ENCODE data around the gene NPM3. TPM values are rescaled to one million over a fixed set of nuclear protein-coding genes. Genes with fewer than 3 reads are reported as not detected.

NPM3 gene, protein sequence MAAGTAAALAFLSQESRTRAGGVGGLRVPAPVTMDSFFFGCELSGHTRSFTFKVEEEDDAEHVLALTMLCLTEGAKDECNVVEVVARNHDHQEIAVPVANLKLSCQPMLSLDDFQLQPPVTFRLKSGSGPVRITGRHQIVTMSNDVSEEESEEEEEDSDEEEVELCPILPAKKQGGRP
- 65.5 and 96.9 TPM in 2 replicates for total RNA-seq (2014; rRNA removed; shearing (Covaris generic))

DNA sequence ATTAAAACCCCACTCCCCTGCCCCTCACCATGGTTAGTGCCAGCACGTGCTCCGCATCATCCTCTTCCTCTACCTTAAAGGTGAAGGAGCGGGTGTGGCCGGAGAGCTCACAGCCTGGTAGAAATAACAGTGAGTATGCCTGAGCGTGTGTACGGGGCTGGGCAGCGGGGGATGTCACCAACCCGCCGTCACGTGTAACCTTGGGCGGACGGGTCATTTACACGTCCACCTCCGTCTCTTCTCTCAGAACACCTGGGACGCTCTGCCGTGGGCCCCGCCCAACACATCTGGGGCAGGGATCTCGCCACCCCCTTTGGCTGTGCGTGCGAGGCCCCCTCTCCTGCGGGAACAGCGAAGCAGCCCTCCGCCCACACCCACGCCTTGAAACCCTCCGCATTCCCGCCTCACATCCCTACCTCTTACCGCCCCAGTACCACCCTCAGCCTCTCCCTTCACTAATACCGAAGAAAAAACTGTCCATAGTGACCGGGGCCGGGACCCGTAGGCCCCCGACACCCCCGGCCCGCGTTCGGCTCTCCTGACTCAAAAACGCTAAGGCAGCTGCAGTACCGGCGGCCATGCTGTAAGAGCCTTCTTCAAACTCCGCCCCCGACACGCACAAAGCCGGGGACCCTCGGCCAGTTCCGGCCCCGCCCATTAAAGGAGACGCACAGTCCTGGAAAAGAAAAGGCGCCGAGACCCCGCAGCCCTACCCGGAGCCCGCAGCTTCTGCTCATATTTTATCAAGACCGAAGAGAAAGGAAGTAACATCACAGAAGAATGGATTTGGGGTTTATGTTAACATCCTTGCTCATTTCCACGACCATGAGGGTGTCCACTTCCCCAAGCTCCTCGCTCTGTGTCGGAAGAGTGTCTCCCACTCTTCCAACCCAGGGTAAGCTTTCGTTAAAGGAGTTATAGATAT is at the start of gene NPM3:
Gene NPM3 (minus strand): TSS at position 636 of the 925 bp plus-strand sequence. CDS start 56 bp downstream, at position 580.
- DNase-seq (ENCODE audit: low spot score): peak; percentile 61

DNA sequence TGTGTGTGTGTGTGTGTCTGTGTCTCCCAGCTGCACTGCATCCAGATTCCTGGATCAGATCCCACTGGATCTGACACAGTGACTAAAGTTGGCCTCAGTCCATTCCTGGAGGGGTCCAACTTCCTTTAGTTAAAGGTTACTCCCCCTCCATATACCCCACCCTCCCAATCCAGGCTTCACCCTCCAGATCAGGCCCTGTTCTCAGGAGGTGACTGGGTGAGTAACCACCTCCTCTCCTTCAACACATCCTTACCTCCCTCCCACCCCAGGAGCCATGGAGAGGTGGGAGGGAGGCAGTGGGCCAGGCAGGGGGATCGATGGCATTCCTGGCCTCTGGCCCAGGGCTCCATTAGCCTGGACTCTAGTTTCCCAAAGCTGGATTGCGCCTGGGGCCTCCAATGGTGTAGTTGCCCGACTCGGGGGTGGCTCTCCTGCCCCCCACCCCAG is 49.1 kb upstream of the NPM3 start:
- no peak for DNase-seq (ENCODE audit: low spot score)

GRCh38 chr10:101831169-101831811 is 48.0 kb upstream of the NPM3 start:
- DNase-seq (ENCODE audit: low spot score): no peak

DNA sequence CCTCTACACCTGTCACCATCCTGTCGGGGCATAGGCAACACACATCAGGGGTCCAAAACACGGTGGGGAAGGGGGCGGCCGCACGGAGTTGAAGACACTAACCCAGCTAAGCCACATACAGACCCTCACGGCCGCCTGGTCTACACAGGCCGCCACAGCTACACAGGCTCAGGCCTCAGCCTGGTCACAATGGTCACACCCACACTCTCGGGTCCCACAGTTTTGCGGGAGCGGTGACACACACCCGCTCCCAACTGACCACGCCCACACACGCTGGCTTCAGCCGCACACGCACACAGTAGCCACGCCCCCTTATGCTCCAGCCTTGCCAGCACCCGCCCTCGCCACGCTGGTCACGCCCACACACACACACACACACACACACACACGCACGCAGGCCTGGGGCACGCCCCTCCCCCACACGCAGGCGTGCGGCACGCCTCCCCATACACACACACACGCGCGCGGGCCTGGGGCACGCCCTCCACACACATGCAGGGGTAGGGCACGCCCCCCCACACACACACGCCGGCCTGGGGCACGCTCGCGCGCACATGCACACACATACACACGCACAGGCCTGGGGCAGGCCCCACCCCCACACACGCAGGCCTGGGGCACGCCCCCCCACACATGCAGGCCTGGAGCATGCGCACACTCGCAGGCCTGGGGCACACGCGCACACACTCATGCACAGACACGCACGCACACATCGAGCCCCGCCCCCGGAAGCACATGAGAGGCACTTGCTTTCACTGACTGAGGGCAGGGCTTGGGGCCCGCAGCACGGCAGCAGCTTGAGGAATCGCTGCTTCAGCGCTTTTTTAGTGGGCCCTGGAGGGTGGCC is 47.3 kb upstream of the NPM3 start:
- DNase-seq (ENCODE audit: low spot score): no peak

GRCh38 chr10:101829561-101830315 is 46.5 kb upstream of the NPM3 start:
- DNase-seq (ENCODE audit: low spot score): no peak

DNA sequence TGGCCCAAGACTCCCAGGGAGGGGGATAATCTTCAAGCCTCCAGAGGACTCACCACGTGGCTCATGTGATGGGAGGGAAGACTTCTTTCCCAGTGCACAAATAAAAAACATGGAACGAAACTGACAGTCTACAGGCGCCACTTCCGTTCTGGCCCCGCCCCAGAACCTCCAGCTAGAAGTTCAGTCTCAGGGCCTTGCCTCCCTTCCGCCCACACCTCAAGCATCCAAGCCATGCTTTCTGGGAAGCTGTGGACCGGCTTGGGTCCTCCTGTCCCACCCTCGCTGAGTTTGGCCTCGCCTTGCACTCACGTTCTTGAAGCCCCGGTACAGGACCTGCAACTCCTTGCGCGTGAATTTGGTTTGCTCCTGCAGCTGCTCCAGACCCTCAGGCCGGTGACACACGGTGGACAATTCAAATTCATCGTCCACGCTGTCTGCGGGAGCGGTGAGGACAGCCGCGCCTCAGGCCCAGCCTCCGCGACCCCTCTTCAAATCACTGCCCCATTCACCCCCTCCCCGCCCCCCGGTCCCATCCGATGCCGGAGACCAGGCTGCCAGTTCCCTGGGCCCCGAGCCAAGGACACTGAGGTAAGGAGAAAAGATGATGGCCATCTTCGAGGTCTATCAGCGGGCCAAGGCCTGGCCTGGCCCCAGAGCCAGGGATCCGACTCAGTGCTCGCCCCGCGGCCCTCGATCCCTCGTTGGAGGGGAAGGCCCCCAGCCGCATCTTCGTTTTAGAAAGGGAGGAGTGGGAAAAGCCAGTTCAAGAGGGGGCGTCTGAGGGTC is 45.7 kb upstream of the NPM3 start:
- DNase-seq (ENCODE audit: low spot score): no peak

- no peak for DNase-seq (ENCODE audit: low spot score)
Measured at GRCh38 chr10:101827919-101828600, 44.8 kb upstream of the NPM3 start.

GRCh38 chr10:101826852-101827434 is 43.7 kb upstream of the NPM3 start:
- DNase-seq (ENCODE audit: low spot score): no peak

GRCh38 chr10:101824736-101825135 is 41.5 kb upstream of the NPM3 start:
- no peak for DNase-seq (ENCODE audit: low spot score)

- no peak for DNase-seq (ENCODE audit: low spot score)
Measured at GRCh38 chr10:101818872-101819633, 35.8 kb upstream of the NPM3 start.

- DNase-seq (ENCODE audit: low spot score): peak; percentile 99
Measured at GRCh38 chr10:101818119-101818871, 35.0 kb upstream of the NPM3 start, which contains the start of gene OGA. OGA (minus strand) TSS chr10:101818444; CDS start chr10:101818022, 422 bp downstream.

- DNase-seq (ENCODE audit: low spot score): peak; percentile 92
Measured at GRCh38 chr10:101817337-101818118, 34.3 kb upstream of the NPM3 start.

DNA sequence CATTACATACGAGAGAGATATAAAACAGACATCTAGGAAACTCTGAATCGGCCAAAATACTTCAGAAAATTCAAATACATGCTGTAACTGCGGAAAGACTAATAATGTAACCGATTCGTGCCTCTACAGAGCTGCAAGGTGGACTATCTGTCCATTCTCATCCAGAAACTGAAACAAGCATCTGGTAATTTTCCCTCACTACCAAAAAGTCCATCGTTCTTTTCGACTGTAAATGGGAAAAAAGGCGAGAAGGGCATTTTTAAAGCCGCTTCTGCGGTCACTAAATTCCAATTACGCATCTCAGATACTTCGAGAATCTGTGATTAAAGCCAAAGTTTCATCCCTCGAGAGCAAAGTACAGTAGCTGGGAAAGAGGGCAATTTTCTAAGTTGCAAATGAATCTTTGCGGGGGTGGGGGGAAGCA is 33.7 kb upstream of the NPM3 start:
- DNase-seq (ENCODE audit: low spot score): no peak

DNA sequence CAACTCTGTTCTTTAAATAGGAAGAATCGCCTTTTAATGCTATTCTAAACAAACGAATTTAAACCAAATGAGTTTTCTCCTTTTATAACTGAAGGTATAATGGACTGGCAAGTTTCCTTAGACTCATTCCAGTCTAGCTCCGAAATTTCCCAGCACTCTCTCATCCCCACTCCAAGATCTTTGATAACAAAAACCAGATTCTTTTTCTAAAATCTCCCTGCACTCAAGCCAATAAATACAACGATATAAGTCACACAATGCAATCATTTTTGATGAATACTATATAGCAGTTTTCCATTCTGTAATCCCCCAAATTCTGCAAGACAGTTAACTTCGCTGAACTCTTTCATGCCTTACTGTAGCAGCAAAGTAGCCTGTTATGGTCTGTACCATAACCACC is 33.1 kb upstream of the NPM3 start:
- no peak for DNase-seq (ENCODE audit: low spot score)

- no peak for DNase-seq (ENCODE audit: low spot score)
Measured at GRCh38 chr10:101814466-101815071, 31.3 kb upstream of the NPM3 start.

GRCh38 chr10:101812606-101813005 is 29.4 kb upstream of the NPM3 start:
- no peak for DNase-seq (ENCODE audit: low spot score)

Data from A172 (cell line).